Tibial nerve (tissue), 3 donors: ENCODE measurements around the gene CFP.

Experiments used
- POLR2A ChIP-seq, 2 donors: fragments of 450-650 bp; IDR thresholded peaks; one replicate each; pipeline ENCODE4 v1.6.1; 2017; ENCODE audit warnings: antibody characterized with exemption in 2 of 2, mild to moderate bottlenecking in 2 of 2, moderate library complexity in 2 of 2
- TF ChIP-seq, protein P1 (sequence below), 5 experiments: fragments of 200-600 bp in 3 of 5; fragments of 450-650 bp in 2 of 5; sonication (generic) in 3 of 5; IDR thresholded peaks; one replicate each; pipeline ENCODE4 v1.5.1; 2016 to 2019; ENCODE audit warnings: antibody characterized with exemption in 5 of 5, mild to moderate bottlenecking in 3 of 5, moderate library complexity in 2 of 5

DNA sequence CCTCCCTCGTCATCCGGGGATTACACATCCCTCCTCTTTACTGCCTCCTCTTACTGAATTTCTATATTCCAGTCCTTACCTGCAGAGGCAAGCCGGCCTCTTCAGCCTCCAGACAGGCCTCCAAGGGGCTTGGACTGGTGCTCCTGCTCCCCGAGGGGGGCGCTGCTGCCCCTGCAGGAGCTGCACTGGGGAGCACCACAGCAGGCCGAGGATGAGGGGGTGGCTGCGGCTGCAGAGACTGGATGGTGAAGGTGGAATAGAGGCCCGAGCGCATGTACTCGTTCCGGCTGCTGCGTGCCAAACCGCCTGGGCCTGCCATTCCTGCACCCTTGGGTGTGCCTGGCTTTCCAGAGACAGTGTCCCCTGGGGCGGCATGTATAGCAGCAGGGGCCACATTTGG lies 9.1 kb upstream of the CFP start:
- TF ChIP-seq, protein P1, sequence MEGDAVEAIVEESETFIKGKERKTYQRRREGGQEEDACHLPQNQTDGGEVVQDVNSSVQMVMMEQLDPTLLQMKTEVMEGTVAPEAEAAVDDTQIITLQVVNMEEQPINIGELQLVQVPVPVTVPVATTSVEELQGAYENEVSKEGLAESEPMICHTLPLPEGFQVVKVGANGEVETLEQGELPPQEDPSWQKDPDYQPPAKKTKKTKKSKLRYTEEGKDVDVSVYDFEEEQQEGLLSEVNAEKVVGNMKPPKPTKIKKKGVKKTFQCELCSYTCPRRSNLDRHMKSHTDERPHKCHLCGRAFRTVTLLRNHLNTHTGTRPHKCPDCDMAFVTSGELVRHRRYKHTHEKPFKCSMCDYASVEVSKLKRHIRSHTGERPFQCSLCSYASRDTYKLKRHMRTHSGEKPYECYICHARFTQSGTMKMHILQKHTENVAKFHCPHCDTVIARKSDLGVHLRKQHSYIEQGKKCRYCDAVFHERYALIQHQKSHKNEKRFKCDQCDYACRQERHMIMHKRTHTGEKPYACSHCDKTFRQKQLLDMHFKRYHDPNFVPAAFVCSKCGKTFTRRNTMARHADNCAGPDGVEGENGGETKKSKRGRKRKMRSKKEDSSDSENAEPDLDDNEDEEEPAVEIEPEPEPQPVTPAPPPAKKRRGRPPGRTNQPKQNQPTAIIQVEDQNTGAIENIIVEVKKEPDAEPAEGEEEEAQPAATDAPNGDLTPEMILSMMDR (IDR thresholded peaks at IDR 0.05): no peak
- TF ChIP-seq POLR2A (IDR thresholded peaks at IDR 0.05): no peak
